Kidney capillary endothelial cell (primary cell): ENCODE results near the gene AGAP4.
"Not testable (repeated sequence)": the region's sequence is repeated elsewhere in the genome, so short reads cannot be mapped to it uniquely, and the experiment has no call there.

Experiments used
- DNase-seq: peaks from one replicate; pipeline ENCODE4 v3.0.0-alpha.2; 2018; ENCODE audit warnings: low spot score

The AGAP4 gene

GRCh38 chr10:45847400-45847799 is at the start of gene AGAP4:
Gene AGAP4, minus strand, starts transcription at chr10:45847500. Its CDS starts 153 bp downstream, at chr10:45847347.
- DNase-seq: not testable (repeated sequence)

DNA sequence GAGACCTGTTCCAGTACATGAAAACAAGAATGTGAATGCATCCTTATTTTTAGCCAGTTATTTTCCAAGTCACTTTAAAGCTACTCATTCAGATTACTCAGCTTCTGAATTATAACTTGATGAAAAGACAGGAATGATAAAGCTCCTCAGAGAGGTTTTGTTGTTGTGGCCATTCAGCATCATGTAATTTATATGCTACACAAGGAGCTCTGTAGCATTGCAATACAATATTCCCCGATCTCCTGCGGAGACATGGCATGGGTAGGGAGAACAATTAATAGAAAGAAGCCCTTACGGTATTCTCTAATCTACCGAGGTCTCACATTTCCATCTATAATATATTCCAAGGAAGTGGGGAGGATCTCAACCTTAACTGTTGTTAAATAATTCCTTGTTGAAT is 43.4 kb upstream of the AGAP4 start:
- not testable (repeated sequence) for DNase-seq

GRCh38 chr10:45889539-45890230 is 42.4 kb upstream of the AGAP4 start:
- DNase-seq: not testable (repeated sequence)

DNA sequence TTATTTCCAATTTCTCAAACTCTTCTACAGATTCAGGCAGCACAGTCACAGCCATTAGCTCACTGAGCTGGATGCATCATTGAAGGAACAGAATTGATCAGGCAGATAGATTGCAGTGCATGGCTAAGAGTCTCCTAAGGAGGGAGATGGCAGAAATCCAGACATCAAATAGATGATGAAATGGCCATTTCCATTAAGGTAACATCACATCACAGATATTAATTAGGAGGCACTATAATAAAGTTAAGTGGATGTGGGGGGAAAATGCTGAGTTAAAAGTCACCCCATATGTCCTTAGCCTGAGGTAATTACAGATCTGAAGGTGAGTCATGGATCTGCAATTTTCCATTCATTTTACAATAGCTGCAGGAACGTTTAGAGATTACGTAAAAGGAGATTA is 35.6 kb upstream of the AGAP4 start:
- not testable (repeated sequence) for DNase-seq

- DNase-seq: not testable (repeated sequence)
Observed at GRCh38 chr10:45865404-45865803, 18.1 kb upstream of the AGAP4 start.

DNA sequence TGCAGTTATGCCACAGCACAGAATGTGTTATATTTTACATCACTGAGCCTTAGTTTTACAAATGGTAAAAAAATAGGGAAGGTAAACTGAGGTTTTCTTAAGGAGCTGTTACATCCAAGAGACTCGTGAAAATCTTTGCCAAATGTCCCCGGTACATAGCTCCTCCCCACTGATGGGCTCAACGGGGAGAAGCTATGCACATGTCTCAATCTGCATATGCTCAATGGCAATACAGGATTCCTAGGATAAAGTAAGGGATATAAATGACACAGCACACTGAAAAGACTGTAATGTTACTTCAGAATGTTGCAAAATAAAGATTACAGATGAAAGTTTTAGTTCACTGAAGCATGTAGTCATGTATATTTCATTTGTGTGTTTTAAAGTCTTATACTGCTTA is 17.0 kb upstream of the AGAP4 start:
- DNase-seq: not testable (repeated sequence)

GRCh38 chr10:45863632-45864031 is 16.3 kb upstream of the AGAP4 start:
- DNase-seq: not testable (repeated sequence)

DNA sequence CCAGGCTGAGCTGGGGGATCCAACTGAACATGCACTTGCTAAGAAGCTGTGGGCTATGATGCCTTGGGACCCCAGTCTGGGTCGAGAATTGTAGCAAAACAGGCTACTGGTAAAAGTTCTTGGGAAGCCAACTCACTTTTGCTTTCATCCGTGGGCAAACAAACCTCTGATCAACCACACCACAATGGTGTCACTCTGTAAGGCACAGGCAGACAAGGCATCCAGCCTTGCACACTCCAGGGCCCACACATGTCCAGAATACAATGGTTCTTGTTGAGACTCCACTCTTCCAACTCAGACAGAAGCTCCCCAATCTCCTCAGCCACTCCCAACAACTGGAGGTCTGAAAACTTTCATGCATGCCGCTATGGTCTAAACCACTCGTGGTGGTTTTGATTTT is 10.6 kb upstream of the AGAP4 start:
- not testable (repeated sequence) for DNase-seq

- not testable (repeated sequence) for DNase-seq
Observed at GRCh38 chr10:45848467-45848866, 1.2 kb upstream of the AGAP4 start.

DNA sequence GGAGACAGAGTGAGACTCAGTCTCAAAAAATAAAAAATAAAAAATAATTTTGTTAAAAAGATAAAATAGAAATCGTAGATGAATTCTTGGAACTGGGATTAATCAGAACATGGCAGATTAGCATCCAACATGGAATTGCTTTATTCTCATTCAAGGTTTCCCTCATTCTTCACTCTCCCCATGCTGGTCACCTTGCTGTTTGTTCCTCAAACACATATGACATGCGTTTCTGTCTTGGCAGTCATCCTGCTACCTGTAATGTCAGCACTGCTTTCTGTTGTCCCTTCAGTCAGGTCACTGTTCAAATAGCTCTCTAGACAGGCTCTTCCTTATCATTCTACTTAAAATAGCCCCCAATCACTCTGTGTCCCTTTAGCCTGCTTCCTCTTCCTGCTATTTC is 24.4 kb downstream of the AGAP4 start:
- DNase-seq: not testable (repeated sequence)

DNA sequence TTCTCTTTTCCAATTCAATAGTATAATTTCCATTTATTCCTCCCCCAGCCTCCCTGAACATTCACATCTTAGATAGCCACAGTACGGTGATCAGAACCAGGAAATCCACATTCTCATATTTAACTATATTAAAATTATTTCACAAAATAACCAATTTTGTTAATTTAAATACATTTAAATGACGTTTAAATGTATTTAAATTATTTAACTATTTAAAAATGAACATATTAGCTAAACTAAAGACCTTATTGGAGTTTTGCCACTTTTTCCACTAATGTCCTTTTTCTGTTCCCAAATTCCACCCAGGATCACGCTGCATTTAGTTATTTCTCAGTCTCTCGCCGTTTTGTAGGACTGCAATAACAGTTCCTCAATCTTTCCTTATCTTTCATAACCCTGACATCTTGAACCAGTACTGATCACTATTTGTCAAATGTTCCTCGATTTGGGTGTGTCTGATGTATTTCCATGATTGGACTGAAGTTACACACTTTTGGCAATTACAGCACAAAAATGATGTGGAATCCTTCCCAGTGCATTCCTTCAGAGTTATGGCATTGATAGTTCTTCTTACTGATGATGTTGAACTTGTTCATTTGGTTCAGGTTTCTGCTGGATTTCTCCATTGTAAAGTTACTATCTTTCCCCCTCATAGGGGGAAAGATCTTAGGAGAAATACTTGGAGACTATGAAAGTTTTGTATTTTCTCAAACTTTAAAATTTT is 27.0 kb downstream of the AGAP4 start:
- not testable (repeated sequence) for DNase-seq

GRCh38 chr10:45819552-45819951 is 27.7 kb downstream of the AGAP4 start:
- DNase-seq: no peak

GRCh38 chr10:45817912-45818311 is 29.4 kb downstream of the AGAP4 start:
- DNase-seq: no peak

DNA sequence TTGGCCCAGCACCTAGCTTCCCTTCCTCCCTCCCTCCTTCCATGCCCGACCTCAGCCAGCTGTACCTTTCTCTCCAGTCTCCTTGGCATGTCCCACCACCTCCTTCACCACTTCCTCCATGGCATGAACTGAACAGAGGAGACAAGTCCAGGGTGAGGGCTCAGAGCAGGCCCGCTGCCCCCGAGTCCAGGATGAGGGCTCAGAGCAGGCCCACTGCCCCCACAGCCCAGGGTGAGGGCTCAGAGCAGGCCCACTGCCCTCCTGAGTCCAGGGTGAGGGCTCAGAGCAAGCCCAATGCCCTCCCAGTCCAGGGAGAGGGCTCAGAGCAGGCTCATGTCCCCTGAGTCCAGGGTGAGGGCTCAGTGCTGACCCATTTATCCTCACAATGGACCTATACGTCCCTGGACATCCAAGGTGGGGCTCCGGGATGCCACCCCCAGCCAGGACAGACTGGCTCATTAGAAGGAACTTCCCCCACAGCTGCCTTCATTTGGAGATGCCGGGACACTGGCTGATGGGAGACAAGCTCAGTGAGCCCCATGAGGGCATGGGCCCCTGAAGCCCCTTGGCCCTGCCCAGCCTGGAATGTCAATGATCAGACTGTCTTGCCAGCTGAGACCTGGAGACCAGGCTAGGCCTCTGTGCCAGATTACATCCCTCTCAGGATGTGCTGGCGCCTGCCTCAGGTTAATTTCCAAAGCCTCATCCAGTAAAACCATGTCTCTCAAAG is 30.0 kb downstream of the AGAP4 start:
- DNase-seq: no peak

- not testable (repeated sequence) for DNase-seq
Observed at GRCh38 chr10:45814146-45814545, 33.2 kb downstream of the AGAP4 start.

DNA sequence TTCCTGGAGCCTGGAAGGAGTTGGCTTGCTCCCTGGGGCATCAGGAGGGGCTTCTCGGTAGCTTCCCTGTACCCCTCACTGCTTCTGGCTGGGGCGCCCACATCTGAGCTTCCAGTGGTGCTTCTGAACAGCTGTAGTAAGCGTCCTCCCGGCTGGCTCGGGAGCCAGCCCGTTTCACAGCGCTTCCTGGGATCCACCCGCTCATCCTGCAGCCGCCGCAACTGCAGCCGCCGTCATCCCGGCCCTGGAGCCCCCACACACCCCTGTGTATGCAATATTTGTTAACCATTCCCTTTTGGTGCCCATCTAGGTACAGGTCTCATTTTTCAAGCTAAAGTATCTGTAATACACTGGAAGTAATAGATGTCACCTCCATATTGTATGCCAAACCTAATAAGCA is 34.3 kb downstream of the AGAP4 start:
- not testable (repeated sequence) for DNase-seq

- DNase-seq: no peak
Observed at GRCh38 chr10:45811075-45811474, 36.2 kb downstream of the AGAP4 start.

DNA sequence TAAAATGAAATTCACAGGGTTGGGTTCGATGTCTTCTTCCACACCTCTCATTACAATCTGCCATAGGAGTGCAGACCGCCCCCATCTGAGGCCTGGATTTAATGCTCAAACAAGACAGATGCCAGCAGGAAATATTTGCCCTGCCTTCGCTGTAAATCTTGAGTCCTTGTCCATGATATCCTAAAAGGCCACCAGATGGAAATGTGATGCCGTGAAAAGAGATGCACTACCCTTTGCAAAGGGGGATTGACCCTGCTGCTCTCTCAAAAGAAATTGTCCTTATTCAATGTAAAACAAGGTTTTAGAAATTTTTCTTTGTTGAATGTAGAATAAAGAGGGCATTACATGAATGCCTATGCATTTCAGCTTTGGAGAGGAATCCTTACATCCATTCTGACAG is 37.5 kb downstream of the AGAP4 start:
- DNase-seq: no peak

GRCh38 chr10:45804996-45805395 is 42.3 kb downstream of the AGAP4 start:
- DNase-seq: not testable (repeated sequence)

DNA sequence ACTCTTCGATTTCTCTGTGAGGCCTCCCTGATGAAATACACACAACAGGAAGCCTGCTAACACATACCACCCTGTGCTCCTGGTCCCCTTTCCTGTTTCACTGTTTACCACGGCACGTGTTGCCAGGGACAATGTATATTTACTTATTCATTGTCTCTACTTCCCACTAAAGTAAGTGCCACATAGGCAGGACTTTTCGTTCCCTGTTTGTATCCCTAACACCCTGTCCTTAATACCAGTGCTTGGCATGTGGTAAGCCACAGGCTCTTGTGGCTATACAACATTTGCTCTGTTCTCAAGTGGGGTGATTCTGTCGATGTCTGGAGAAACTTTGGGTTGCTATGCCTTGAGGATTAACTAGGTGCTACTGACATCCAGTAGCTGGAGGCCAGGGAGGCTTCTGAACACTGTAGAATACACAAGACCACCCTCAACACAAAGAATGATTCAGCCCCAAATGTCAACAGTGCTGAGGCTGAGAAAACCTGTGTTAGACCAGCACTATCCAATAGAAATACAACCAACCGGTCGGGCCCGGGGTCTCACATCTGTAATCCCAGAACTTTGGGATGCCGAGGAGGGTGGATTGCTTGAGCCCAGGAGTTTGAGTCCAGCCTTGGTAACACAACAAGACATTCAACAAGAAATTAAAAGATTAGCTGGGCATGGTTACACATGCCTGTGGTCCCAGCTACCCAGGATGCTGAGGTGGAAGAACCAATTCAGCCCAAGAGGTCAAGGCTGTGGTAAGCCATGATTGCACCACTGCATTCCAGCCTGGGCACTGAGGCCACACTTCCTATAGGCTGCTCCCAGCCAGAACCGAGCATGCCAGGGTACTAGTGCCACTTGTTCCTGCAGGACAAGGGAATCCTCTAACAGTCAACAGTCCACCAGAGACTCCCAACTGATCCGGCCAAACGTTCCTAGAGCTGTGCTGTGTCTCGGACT is 44.0 kb downstream of the AGAP4 start:
- not testable (repeated sequence) for DNase-seq

DNA sequence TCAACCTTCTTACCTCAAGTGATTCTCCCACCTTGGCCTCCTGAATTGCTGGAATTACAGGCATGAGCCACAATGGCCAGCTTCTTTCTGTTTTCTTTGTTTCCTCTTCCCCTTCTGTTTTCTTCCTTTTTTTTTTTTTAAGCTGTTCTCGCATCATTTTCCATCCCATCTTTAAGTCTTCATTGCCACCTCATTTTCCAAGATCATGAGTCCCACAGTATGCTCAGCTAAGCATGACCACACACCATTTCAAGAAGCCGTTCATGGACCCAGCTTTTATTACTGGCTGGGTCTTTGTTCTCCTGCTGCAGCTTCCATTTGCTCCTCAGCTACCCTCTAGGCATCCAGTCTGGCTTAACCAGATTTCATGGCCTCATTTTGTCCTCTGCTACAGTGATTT is 52.5 kb downstream of the AGAP4 start:
- DNase-seq: not testable (repeated sequence)
